ENCODE measurements around the gene DDB1.
A peak's percentile ranks its signal among the peaks of the same experiment; 100 is the strongest.

The DDB1 gene

DNA sequence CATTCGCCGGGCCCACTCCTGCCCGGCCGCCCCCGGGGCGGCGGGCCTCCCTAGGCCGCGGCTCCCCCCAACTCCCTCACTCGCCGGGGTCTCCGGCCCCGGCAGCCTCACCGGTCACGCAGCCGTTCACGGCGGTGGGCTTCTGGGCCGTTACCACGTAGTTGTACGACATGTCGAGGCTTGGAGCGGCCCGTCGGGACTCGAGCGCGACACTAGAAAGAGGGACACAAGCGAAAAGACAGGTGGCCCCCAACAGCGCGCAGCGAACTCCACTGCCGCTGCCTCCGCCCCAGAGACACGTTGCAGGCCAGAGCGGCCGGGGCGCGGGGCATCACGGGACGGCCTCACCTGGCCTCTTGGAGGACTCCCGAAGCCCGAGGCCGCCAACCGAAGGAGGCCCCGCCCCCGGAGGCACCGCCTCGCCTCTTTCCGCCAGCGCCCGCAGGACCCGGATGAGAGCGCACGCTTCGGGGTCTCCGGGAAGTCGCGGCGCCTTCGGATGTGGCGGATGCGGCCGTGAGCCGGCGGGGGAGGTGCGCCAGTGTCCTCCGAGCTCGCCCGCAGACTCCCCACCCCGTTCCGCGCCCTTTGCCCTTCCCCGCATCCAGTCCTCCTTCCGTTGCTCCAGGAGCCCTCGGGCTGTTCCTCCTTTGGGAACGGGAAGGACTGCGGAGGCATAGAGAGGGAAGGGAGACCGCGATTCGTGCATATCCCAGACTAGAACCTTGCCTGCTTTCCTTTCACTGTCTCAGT lies at the start of gene DDB1, which contains the start of gene TKFC:
Gene DDB1, minus strand, starts transcription at position 309 of the 753 bp plus-strand sequence. Its CDS starts 137 bp downstream, at position 172.
Gene TKFC, plus strand, starts transcription at position 432 of the 753 bp plus-strand sequence. CDS start 1,501 bp downstream, outside the sequence.
- DNase-seq (ENCODE audit: low spot score), result peak; percentile 96

DNA sequence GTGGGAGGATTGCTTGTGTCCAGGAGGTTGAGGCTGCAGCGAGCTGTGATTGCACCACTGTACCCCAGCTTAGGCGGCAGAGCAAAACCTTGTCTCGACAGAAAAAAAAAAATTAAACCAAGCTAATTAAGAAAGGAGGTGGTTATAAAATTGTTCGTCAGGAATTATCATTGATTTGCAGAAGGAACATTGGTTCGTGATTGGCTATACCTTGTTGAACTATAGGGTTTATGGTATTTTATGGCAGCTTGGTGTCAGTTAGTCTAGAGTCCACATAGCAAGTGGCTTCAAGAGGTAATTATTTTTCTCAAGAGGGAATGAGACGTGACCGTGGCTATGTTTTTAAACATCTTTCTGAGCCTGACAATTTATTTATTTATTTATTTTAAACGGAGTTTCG lies 48.0 kb upstream of the DDB1 start:
- no peak for DNase-seq (ENCODE audit: low spot score)

- no peak for DNase-seq (ENCODE audit: low spot score)
Measured at GRCh38 chr11:61378713-61379313, 45.9 kb upstream of the DDB1 start.

GRCh38 chr11:61377461-61378160 lies 44.7 kb upstream of the DDB1 start:
- DNase-seq (ENCODE audit: low spot score), result no peak

DNA sequence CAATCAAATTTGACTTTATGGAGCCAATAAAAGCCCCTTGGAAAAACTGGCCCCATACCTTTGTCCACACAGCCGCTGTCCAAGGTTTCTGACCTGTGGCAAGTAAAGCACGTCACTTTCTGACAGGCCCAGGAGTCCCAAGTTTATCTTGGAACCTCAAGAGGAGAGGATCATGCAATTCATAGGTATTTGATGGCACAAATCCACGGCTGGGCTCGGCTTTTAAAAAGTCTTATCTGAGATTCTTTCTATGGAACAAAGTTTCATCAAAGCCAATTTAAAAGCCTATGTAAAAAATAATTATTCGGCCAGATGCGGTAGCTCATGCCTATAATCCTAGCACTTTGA lies 42.8 kb upstream of the DDB1 start:
- DNase-seq (ENCODE audit: low spot score), result no peak

DNA sequence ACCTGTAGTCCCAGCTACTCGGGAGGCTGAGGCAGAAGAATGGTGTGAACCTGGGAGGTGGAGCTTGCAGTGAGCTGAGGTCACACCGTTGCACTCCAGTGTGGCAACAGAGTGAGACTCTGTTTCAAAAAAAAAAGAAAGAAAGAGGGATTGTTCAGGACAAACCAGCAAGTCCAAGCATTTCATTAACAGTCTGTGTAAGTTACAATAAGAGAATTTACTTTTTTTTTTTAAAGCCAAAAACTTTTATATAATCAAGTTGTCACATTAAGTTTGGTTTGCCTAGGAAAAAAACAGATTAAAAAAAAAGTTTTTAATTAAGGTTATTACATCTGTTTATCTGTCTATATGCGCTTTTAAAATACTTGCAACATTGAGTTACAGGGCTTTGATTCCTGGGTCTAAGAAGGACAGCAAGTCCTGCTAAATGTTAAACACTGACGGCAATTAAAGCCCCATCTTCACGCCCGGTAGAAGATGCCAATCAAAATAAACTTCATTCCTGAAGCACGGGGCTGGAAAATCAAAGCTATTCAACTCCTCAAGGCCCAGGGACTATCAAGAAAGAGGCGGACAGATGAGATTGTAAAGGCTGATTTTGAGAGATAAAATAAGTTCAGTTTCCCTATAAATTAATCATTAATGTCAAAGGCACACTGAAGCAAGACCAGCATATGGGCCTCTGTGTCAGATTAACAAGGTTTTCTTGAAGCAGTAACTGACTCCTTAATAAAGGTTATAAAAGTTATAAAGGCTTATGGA lies 39.9 kb upstream of the DDB1 start:
- no peak for DNase-seq (ENCODE audit: low spot score)

DNA sequence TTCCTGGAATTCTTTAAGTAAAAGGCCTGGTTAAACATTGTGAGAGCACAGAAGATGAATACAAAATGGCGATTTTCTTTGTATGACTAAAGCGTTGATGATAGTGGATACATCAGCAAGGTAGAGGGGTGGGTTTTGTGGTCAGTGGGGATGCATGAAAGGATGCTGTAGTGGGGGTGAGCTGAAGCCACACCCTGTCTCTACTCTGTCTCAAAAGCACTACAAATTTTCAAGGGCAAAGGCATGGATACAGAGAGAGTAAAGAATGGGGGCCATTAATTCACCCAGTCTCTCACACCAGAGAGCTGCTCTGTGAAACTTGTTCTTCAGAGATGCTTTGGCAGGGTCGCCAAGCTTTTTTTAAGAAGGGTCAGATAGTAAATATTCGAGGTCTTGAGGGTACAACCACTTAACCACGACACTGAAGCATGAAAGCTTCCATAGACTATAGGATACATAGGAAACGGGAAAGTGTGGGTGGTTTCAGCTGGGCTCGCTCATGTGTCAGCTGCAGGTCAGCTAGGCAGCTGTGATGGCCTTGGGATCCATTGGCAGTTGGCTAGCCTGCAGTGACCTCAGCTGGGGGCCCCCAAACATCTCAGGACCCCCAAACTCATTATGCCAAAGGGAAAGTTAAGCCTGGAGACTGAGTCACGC lies 37.6 kb upstream of the DDB1 start:
- DNase-seq (ENCODE audit: low spot score), result no peak

- no peak for DNase-seq (ENCODE audit: low spot score)
Measured at GRCh38 chr11:61369372-61370348, 36.8 kb upstream of the DDB1 start.

GRCh38 chr11:61368646-61369045 lies 35.7 kb upstream of the DDB1 start:
- no peak for DNase-seq (ENCODE audit: low spot score)

- no peak for DNase-seq (ENCODE audit: low spot score)
Measured at GRCh38 chr11:61367406-61367805, 34.5 kb upstream of the DDB1 start.

DNA sequence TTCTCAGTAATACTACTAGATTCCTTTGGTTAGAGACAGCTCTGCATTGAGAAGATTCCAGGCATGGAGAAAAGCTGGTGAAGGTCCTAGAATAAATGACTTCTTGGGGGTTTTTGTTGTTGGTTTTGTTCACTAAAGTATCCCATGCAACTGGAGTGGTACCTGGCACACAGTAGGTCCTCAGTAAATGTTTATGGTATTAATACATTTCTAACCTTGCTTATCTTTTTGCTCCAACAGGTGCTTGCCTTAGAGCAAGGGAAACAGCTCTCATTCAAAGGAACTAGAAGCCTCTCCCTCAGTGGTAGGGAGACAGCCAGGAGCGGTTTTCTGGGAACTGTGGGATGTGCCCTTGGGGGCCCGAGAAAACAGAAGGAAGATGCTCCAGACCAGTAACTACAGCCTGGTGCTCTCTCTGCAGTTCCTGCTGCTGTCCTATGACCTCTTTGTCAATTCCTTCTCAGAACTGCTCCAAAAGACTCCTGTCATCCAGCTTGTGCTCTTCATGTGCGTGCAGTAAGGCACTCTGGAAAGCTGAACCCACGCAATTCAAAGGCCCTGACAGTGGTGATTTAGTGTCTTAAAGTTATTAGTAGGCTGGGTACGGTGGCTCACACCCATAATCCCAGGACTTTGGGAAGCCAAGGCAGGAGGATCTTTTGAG lies 31.2 kb upstream of the DDB1 start:
- no peak for DNase-seq (ENCODE audit: low spot score)

DNA sequence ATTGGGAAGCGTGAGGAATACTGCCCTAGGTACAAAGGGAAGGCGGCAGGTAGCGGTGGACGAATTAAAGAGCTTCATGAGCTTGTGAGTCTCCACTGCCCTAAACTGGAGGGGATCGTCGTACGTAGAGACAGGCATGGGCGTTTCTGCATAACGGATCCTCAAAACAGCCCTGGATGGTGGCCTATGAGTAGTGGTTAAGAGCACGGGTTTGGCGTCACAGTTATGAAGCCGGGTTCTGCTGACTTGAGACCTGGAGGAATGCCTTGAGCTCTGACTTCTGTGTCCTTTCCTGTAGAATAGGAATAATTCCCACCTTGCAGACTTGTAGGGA lies 29.6 kb upstream of the DDB1 start:
- peak; percentile 23 for DNase-seq (ENCODE audit: low spot score)

GRCh38 chr11:61361741-61362541 lies 29.0 kb upstream of the DDB1 start, which contains the start of the genes CYB561A3 and TMEM138:
CYB561A3 (minus strand) TSS chr11:61361882; CDS start chr11:61356713, 5,169 bp downstream.
TMEM138 (plus strand) TSS chr11:61362374; CDS start chr11:61364391, 2,017 bp downstream.
- peak; percentile 88 for DNase-seq (ENCODE audit: low spot score)

GRCh38 chr11:61361237-61361740 lies 28.4 kb upstream of the DDB1 start:
- DNase-seq (ENCODE audit: low spot score), result no peak

GRCh38 chr11:61359516-61359915 lies 26.6 kb upstream of the DDB1 start:
- no peak for DNase-seq (ENCODE audit: low spot score)

DNA sequence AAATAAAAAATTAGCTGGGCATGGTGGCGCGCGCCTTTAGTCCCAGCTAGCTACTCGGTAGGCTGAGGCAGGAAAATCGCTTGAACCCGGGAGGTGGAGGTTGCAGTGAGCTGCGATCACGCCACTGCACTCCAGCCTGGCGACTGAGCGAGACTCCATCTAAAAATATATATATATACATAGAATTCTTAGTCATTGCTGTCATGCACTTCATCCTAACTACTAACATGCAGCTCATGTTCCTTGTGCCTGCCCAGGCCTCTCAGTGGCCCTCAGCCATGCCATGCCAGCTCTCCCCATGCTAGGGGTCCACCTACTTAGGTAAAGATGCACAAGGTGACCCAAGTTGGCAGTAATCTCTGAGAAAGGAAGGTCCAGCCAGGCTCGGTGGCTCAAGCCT lies 25.7 kb upstream of the DDB1 start:
- no peak for DNase-seq (ENCODE audit: low spot score)

GRCh38 chr11:61357894-61358239 lies 25.0 kb upstream of the DDB1 start:
- no peak for DNase-seq (ENCODE audit: low spot score)

DNA sequence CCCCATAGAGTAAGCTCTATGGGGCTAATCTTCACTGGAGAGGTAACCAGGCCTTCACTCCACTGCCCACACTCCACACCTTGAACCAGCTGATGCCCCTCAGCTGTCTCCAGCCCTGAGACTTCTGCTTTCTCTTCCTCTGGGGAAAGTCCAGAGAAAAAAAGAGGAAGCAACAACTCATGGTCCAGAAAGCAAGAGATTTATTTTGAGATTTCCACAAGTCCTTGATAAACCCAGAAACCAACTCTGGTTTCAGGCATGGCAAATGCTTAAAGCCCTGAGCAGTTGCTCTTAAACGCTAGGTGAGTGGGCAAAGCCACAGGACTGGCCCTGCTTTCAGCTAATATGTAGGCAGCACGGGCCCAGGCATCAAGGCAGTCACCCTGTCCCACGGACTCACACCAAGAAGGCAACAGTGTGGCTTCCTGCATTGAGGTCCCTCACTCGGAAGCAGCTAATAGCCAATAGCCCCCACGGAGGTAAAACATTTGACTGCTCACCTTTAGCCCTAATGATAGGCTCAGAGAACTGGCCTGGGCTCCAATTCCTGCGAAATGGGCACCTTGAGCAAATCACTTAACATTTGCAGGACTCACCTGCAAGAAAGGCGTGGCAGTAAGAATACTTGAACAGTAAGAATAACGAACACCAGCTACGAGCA lies 24.5 kb upstream of the DDB1 start:
- peak; percentile 11 for DNase-seq (ENCODE audit: low spot score)

Data from CD4-positive, alpha-beta T cell treated with Interleukin-15 for 4 hours (primary cell).